Transverse colon (tissue), 3 donors: ENCODE measurements around the gene RUFY4.

Experiments
- EP300 ChIP-seq: sonication (generic); formaldehyde crosslinking; IDR thresholded peaks from one replicate; pipeline ENCODE4 v1.6.1; 2017; ENCODE audit warnings: antibody characterized with exemption, low read depth
- TF ChIP-seq, protein P1 (sequence below), 5 experiments: fragments of 200-600 bp in 3 of 5; fragments of 450-650 bp in 2 of 5; sonication (generic) in 3 of 5; IDR thresholded peaks; 1 replicate in 2 of 5; 2 replicates in 3 of 5; pipeline ENCODE4 v1.5.1; 2016 to 2017; ENCODE audit warnings: antibody characterized with exemption in 5 of 5, inconsistent platforms in 3 of 5, mild to moderate bottlenecking in 2 of 5, moderate library complexity in 1 of 5

DNA sequence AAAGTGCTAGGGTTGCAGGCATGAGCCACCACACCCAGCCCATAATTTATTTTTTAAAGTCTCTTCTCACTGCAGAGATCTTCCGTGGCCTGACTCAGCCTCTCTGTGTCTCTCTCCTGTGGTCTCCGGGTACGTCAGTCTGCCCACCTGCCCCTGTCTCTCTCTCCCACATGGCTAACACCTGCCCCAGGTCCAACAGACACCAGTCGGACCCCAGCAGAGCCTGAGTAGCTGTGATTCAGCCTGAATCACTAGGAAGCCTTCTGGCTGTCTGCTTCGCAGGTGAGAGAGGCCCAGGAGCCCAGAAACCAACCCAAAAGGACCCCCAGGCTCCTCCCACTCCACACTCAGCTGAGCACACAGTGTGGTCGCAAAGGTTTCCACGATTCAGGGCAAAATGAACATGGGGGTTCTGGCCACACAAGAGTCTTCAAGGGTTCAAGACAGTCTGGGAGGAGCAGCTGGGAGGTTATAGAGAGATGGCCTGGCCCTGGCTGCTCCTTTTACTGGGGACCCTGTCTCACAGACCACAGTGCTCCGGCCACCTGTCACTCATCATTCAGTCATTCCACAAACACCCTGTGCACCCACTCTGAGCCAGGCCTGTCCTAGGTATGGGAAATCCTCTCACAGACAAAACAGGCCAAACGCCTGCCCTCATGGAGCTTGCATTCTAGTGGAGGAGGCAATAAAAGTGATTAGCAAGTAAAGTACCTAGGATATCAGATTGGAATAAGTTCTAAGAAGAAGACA is 8.6 kb downstream of the RUFY4 start:
- no peak for TF ChIP-seq EP300
- TF ChIP-seq, protein P1, sequence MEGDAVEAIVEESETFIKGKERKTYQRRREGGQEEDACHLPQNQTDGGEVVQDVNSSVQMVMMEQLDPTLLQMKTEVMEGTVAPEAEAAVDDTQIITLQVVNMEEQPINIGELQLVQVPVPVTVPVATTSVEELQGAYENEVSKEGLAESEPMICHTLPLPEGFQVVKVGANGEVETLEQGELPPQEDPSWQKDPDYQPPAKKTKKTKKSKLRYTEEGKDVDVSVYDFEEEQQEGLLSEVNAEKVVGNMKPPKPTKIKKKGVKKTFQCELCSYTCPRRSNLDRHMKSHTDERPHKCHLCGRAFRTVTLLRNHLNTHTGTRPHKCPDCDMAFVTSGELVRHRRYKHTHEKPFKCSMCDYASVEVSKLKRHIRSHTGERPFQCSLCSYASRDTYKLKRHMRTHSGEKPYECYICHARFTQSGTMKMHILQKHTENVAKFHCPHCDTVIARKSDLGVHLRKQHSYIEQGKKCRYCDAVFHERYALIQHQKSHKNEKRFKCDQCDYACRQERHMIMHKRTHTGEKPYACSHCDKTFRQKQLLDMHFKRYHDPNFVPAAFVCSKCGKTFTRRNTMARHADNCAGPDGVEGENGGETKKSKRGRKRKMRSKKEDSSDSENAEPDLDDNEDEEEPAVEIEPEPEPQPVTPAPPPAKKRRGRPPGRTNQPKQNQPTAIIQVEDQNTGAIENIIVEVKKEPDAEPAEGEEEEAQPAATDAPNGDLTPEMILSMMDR (IDR thresholded peaks at IDR 0.05) = no peak
